OCI-LY3 (cell line): Measurements from ENCODE around the gene UGT1A4.

Experiments used
- H2AFZ ChIP-seq: fragments of 200-600, 300-600 bp; shearing (Covaris generic); 2 replicates; pipeline ENCODE4 v1.6.0; 2014; ENCODE audit warnings: antibody characterized with exemption, low read depth, low read length
- H3K27ac ChIP-seq: fragments of 200-600, 300-600 bp; sonication (generic); 2 replicates; pipeline ENCODE4 v1.5.1; 2014; ENCODE audit warnings: mild to moderate bottlenecking, low read length, moderate library complexity, mixed read lengths
- H3K27me3 ChIP-seq: fragments of 200-600, 300-600 bp; sonication (generic); 2 replicates; pipeline ENCODE4 v1.6.1; 2014; ENCODE audit warnings: low read depth, low read length, mixed read lengths
- H3K36me3 ChIP-seq: fragments of 200-600, 300-600 bp; sonication (generic); replicated peaks from 2 replicates; pipeline ENCODE3; 2014; ENCODE audit warnings: low read depth, low read length, mixed read lengths
- H3K4me1 ChIP-seq: fragments of 300-600, 200-600 bp; sonication (generic); 2 replicates; pipeline ENCODE4 v1.6.1; 2014; ENCODE audit warnings: low read length, mixed read lengths
- H3K4me2 ChIP-seq: fragments of 200-600, 300-600 bp; sonication (generic); 2 replicates; pipeline ENCODE4 v1.6.1; 2014; ENCODE audit warnings: low read length, mixed read lengths
- H3K4me3 ChIP-seq: fragments of 300-600, 200-600 bp; sonication (generic); 2 replicates; pipeline ENCODE4 v1.5.1; 2014; ENCODE audit warnings: antibody characterized with exemption, mild to moderate bottlenecking, low read length, moderate library complexity
- H3K79me2 ChIP-seq: fragments of 300-600, 200-600 bp; shearing (Covaris generic); 2 replicates; pipeline ENCODE4 v1.6.1; 2014; ENCODE audit warnings: mild to moderate bottlenecking, low read length, mixed read lengths
- H3K9ac ChIP-seq: fragments of 300-600, 200-600 bp; shearing (Covaris generic); 2 replicates; pipeline ENCODE4 v1.6.0; 2014; ENCODE audit warnings: mild to moderate bottlenecking, low read length, moderate library complexity
- H3K9me3 ChIP-seq: fragments of 200-600, 300-600 bp; shearing (Covaris generic); 2 replicates; pipeline ENCODE4 v1.6.1; 2014; ENCODE audit warnings: low read length, mixed read lengths; ENCODE audit not compliant: insufficient read depth
- H4K20me1 ChIP-seq: fragments of 200-600, 300-600 bp; sonication (generic); 2 replicates; pipeline ENCODE4 v1.6.1; 2016; ENCODE audit warnings: low read length, mixed read lengths; ENCODE audit not compliant: insufficient read depth
- CTCF ChIP-seq: fragments of 200-600, 300-600 bp; sonication (generic); IDR thresholded peaks from 2 replicates; pipeline ENCODE4 v1.5.1; 2014; ENCODE audit warnings: antibody characterized with exemption, low read length, low read depth
- EZH2phosphoT487 ChIP-seq: fragments of 200-600 bp; shearing (Covaris generic); IDR thresholded peaks from 2 replicates; pipeline ENCODE4 v1.6.1; 2018; ENCODE audit warnings: antibody characterized with exemption, mixed run types, low read depth

Gene UGT1A4

GRCh38 chr2:233754872-233755611 is 36.5 kb downstream of the UGT1A4 start:
- H3K36me3 ChIP-seq, result no peaks in the 10 kb centered on the region
- no peak overlapping the region for H3K9ac ChIP-seq
- no peak overlapping the region for H3K27ac ChIP-seq
- H4K20me1 ChIP-seq, result no peaks in the 10 kb centered on the region
- no peak overlapping the region for H3K4me2 ChIP-seq
- H3K79me2 ChIP-seq, result no peaks in the 10 kb centered on the region
- H3K27me3 ChIP-seq, result no peaks in the 10 kb centered on the region
- no peaks in the 10 kb centered on the region for H3K9me3 ChIP-seq
- H3K4me3 ChIP-seq, result no peak overlapping the region
- no peak for TF ChIP-seq EZH2phosphoT487
- no peak for TF ChIP-seq CTCF
- no peak overlapping the region for H2AFZ ChIP-seq
- H3K4me1 ChIP-seq, result no peaks in the 10 kb centered on the region

GRCh38 chr2:233756429-233757081 is 38.0 kb downstream of the UGT1A4 start:
- Histone ChIP-seq H3K4me2 (no peak overlapping the region), H2AFZ (no peak overlapping the region), H3K27ac (no peak overlapping the region), H3K27me3 (no peaks in the 10 kb centered on the region), H3K36me3 (no peaks in the 10 kb centered on the region), H3K79me2 (no peaks in the 10 kb centered on the region), H3K9me3 (no peaks in the 10 kb centered on the region), H3K4me3 (no peak overlapping the region), H3K9ac (no peak overlapping the region), H4K20me1 (no peaks in the 10 kb centered on the region), H3K4me1 (no peaks in the 10 kb centered on the region)
- TF ChIP-seq CTCF, result no peak
- no peak for TF ChIP-seq EZH2phosphoT487

- TF ChIP-seq EZH2phosphoT487 (no peak), CTCF (no peak)
- no peaks in the 10 kb centered on the region for H4K20me1 ChIP-seq
- H3K79me2 ChIP-seq, result no peaks in the 10 kb centered on the region
- no peaks in the 10 kb centered on the region for H3K27me3 ChIP-seq
- no peaks in the 10 kb centered on the region for H3K9me3 ChIP-seq
- no peaks in the 10 kb centered on the region for H3K4me1 ChIP-seq
- H3K9ac ChIP-seq, result no peak overlapping the region
- H3K36me3 ChIP-seq, result no peaks in the 10 kb centered on the region
- no peak overlapping the region for H2AFZ ChIP-seq
- H3K4me2 ChIP-seq, result no peak overlapping the region
- no peak overlapping the region for H3K27ac ChIP-seq
- no peak overlapping the region for H3K4me3 ChIP-seq
Measured at GRCh38 chr2:233758141-233758540, 39.6 kb downstream of the UGT1A4 start.

GRCh38 chr2:233758849-233759248 is 40.3 kb downstream of the UGT1A4 start:
- Histone ChIP-seq H3K4me2 (no peak overlapping the region), H3K4me1 (no peaks in the 10 kb centered on the region), H3K9ac (no peak overlapping the region), H3K36me3 (no peaks in the 10 kb centered on the region), H2AFZ (no peak overlapping the region), H3K27ac (no peak overlapping the region), H3K79me2 (no peaks in the 10 kb centered on the region), H3K4me3 (no peak overlapping the region), H3K27me3 (peaks cover 4% of the 10 kb centered on the region; the same call in 1 of the 2 replicates), H4K20me1 (no peaks in the 10 kb centered on the region), H3K9me3 (no peaks in the 10 kb centered on the region)
- no peak for TF ChIP-seq CTCF
- no peak for TF ChIP-seq EZH2phosphoT487
